Stimulated activated CD8-positive, alpha-beta memory T cell treated with anti-CD3 and anti-CD28 coated beads, Interleukin-2, amount 100 ng/mL, for 1 hour (primary cell): ENCODE measurements around the gene SAMD7.

Source experiments
- DNase-seq, 2 donors: peaks; one replicate each; pipeline ENCODE4 v3.0.0-alpha.2; 2020; ENCODE audit warnings: low read depth in 2 of 2

SAMD7 gene

GRCh38 chr3:169907944-169908343 is 3.4 kb upstream of the SAMD7 start:
- DNase-seq = no peak

GRCh38 chr3:169913323-169913722 is 2.0 kb downstream of the SAMD7 start:
- no peak for DNase-seq

GRCh38 chr3:169914321-169914720 is 2.9 kb downstream of the SAMD7 start:
- DNase-seq = no peak

GRCh38 chr3:169923189-169923588 is 11.8 kb downstream of the SAMD7 start:
- no peak for DNase-seq

GRCh38 chr3:169923831-169924230 is 12.5 kb downstream of the SAMD7 start:
- DNase-seq = no peak

- no peak for DNase-seq
These were observed 18.6 kb downstream of the SAMD7 start for GRCh38 chr3:169929830-169930519.

- no peak for DNase-seq
These were observed 19.5 kb downstream of the SAMD7 start for GRCh38 chr3:169930843-169931242.

- no peak for DNase-seq
These were observed 20.6 kb downstream of the SAMD7 start for GRCh38 chr3:169931747-169932520.

- no peak for DNase-seq
These were observed 27.9 kb downstream of the SAMD7 start for GRCh38 chr3:169939320-169939719.

- no peak for DNase-seq
These were observed 28.4 kb downstream of the SAMD7 start for GRCh38 chr3:169939751-169940150.

GRCh38 chr3:169940470-169941181 is 29.3 kb downstream of the SAMD7 start:
- no peak for DNase-seq

GRCh38 chr3:169945313-169945712 is 33.9 kb downstream of the SAMD7 start:
- no peak for DNase-seq

- no peak for DNase-seq
These were observed 35.0 kb downstream of the SAMD7 start for GRCh38 chr3:169946336-169946735.

GRCh38 chr3:169948559-169949448 is 37.4 kb downstream of the SAMD7 start:
- DNase-seq = no peak

- no peak for DNase-seq
These were observed 40.7 kb downstream of the SAMD7 start for GRCh38 chr3:169952045-169952444.

- no peak for DNase-seq
These were observed 42.2 kb downstream of the SAMD7 start for GRCh38 chr3:169953462-169954141.

GRCh38 chr3:169954142-169954756 is 42.9 kb downstream of the SAMD7 start:
- no peak for DNase-seq

GRCh38 chr3:169955406-169955805 is 44.0 kb downstream of the SAMD7 start:
- no peak for DNase-seq

- DNase-seq = no peak
These were observed 52.8 kb downstream of the SAMD7 start for GRCh38 chr3:169964176-169964575.

- DNase-seq = no peak
These were observed 54.4 kb downstream of the SAMD7 start for GRCh38 chr3:169965562-169966427.
